ENCODE results near the gene ARID5A.

Gene ARID5A

GRCh38 chr2:96565111-96565510 lies 28.6 kb downstream of the ARID5A start:
- TF ChIP-seq CTCF (IDR thresholded peaks at IDR 0.05) = no peak

GRCh38 chr2:96568094-96568493 lies 31.5 kb downstream of the ARID5A start:
- TF ChIP-seq CTCF (IDR thresholded peaks at IDR 0.05) = no peak

GRCh38 chr2:96574364-96574763 lies 37.8 kb downstream of the ARID5A start:
- no peak for TF ChIP-seq CTCF (IDR thresholded peaks at IDR 0.05)

- TF ChIP-seq CTCF (IDR thresholded peaks at IDR 0.05) = no peak
These were observed 39.4 kb downstream of the ARID5A start for GRCh38 chr2:96575785-96576456.

GRCh38 chr2:96577501-96577900 lies 40.9 kb downstream of the ARID5A start:
- TF ChIP-seq CTCF (IDR thresholded peaks at IDR 0.05) = no peak

GRCh38 chr2:96578731-96579130 lies 42.2 kb downstream of the ARID5A start:
- TF ChIP-seq CTCF (IDR thresholded peaks at IDR 0.05) = no peak

- no peak for TF ChIP-seq CTCF (IDR thresholded peaks at IDR 0.05)
These were observed 42.9 kb downstream of the ARID5A start for GRCh38 chr2:96579422-96579821.

GRCh38 chr2:96580771-96581170 lies 44.2 kb downstream of the ARID5A start:
- TF ChIP-seq CTCF (IDR thresholded peaks at IDR 0.05) = peak; percentile 34; the same call in 1 of the 2 replicates
